HG03039 (cell line): ENCODE data around the gene POU5F1.
"Not testable (repeated sequence)": the region's sequence is repeated elsewhere in the genome, so short reads cannot be mapped to it uniquely, and the experiment has no call there.

ENCODE experiments used
- ATAC-seq: cut with Tn5 transposase; IDR thresholded peaks from one replicate; pipeline ENCODE4 v1.9.1; 2021; ENCODE audit warnings: mild to moderate bottlenecking, moderate library complexity; ENCODE audit not compliant: unreplicated experiment

POU5F1 gene

DNA sequence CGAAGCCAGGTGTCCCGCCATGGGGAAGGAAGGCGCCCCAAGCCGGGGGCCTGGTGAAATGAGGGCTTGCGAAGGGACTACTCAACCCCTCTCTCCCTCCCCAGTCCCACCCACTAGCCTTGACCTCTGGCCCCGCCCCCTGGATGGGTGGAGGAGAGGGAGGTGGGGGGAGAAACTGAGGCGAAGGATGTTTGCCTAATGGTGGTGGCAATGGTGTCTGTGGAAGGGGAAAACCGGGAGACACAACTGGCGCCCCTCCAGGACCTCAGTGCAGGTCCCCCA lies at the start of gene POU5F1:
Gene POU5F1, minus strand, starts transcription at position 83 of the 282 bp plus-strand sequence. Its CDS starts 62 bp downstream, at position 21.
- ATAC-seq: no peak

DNA sequence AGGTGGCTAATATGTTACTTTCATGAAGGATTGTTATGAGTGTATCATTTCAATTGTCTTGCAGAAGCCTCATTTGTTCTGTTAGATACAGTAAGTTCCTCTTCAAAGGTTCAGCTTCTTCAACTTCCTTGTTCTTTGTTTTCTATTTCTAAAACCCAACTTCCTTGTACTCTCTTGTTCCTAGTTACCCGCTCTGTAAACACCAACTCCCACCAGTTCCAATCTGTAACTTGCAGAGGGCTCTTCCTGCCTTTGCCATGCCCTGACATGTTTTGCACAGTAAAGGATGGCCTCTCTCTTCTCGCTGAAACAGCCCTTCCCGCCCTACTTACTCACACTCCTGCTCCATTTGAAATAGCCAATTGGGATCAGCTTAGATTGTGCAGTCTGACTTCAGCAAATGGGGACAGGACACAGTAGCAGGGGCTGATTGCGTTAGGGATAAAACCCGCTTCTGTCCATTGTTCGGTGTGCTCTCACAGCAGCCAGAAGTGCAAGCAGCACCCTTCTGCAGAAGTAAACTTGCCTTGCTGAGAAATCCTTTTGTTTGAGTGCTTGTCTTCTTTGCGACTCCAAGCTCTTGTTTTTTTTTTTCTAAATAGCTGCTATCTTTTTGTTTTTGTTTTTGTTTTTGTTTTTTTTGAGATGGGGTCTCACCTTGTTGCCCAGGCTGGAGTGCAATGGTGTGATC lies 45.9 kb upstream of the POU5F1 start:
- ATAC-seq: no peak

DNA sequence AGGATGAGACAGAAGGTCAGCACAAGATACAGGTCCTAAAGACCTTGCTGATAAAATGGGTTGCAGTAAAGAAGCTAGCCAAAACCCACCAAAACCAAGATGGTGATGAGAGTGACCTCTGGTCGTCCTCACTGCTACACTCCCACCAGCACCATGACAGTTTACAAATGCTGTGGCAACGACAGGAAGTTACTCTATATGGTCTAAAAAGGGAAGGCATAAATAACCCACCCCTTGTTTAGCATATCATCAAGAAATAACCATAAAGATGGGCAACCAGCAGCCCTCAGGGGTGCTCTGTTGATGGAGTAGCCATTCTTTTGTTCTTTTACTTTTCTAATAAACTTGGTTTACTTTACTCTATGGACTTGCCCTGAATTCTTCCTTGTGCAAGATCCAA lies 44.7 kb upstream of the POU5F1 start:
- not testable (repeated sequence) for ATAC-seq

DNA sequence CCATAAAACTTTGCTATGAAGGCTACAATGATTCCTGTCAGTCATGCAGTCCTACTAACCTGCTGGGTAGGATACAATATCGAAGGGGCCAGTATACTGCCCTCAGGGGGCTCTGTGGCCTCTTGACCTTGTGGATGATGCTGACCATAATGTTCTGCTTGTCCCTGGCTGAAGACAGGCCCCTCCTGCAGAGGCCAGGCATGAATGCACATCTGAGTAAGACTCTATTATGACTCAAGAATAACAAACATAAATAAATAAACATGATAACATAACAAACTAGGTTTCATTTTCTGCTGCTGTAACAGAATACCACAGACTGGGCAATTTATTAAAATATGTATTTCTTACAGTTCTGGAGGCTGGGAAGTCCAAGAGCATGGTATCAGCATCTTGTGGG lies 44.0 kb upstream of the POU5F1 start:
- no peak for ATAC-seq

DNA sequence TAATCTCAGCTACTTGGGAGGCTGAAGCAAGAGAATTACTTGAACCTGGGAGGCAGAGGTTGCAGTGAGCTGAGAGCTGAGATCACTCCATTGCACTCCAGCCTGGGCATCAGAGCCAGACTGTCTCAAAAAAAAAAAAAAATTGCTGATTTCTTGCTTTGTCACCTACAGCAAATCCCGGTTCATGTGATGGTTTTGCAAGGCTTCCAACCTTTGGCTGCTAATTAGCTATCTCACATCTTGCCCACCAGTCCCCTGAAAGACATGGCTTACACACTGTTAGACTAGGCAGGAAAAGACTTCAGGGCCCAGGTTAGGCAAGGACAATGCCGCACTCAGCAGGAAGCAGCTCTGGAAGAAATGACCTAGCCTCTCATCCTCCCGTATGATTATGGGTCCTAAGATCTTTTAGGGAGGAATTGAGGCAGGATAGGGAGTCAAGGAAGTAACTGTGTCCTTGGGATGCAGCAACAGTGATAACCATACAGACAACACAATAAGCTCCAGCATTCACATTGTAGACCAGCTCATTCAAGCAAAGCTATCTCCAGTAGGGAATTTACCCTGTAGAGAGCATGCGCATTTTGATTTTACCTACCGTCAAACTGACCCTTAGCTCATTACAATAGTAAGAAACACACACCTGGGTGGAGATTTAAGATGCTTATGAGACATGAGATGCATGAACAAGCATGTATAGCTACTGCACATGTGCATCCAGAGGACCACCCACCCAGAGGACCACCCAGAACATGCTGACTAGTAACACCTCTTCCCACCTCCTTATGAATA lies 40.5 kb upstream of the POU5F1 start:
- no peak for ATAC-seq

DNA sequence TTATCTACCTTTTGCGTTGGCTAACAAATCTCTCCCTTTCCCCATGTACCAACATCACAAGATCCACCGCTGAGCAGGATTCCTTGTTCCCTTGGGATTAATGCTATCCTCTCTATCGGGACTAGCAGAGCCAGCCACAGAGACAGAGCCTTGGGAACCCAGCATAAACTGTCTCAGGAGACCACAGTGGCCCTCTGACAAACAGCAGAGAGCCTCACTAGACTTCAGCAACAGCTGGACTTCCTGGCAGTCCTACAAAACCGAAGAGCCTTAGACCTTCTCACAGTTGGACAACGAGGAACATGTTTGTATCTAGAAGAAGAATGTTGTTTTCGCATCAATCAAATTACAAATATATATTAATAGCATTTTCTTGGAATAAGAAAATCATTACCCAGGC lies 39.6 kb upstream of the POU5F1 start:
- no peak for ATAC-seq

DNA sequence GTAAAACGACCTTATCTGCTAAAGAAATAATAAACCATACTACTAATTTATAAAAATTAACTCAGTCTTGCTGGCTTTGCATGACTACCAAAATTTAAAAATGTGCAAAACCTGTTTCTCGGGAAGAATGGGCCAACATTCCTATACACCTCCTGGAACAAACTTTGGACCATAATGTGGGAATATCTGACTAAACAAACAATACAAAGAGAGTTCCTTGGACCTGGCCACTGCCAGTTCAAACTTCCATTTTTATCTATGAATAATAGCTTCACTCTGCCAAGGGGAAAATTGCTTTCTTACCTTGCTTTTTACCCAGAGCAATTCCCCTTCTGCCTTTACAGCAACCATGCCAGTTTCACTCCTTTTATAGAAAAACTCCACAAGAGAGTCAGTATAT lies 38.7 kb upstream of the POU5F1 start:
- ATAC-seq: no peak

DNA sequence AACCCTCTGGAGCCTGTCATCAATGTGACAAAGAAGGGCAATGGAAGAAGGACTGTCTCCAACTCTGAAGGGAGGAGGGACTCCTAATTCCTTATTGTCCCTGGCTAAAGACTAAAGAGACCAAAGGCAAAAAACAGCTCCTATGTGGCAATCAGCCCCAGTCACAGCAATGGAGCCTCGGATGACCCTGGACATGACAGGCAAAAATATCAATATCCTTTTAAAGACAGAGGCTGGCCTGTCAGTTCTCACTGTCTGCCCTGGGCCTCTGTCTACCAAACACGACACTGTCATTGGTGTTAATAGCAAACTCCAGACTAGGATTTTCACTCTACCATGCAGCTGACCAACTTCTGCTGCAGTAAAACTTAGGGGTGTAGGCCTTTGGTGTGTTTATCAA lies 38.0 kb upstream of the POU5F1 start:
- no peak for ATAC-seq

DNA sequence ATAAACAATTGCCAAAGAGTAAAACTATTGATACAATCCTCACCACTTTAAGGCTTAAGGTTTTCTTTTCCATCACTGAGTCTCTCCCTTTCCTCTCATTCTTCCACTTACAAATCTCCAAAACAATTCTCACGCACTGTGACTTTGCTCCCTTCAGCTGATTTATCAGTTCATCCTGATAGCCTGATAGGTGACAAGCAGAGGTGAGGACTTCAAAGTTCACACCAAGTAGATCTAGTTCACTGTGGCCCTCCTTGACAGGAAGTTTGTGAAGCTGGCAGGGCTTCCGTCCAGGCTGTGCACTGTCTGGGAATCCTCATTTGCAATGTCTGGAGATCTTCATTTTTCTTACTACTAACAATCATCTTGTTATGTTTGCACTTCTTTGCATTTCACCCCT lies 35.2 kb upstream of the POU5F1 start:
- ATAC-seq: no peak

DNA sequence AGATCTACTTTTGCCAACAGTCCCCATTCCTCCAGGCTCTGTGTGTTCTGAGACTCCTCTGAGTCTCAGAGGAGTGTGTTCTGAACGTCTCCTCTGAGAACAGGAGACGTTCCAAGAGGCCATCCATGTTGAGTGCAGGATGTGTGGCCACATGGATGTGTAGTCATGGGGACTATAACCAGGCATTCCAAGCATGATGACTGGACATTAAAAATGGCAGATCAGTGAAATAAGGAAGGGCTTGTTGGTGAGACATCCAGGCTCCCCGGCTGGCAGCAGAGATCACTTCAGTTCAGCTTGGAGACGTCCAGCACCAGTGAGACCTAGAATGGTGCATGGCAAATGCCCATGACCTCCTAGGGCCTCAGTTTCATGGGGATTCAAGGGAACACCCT lies 34.3 kb upstream of the POU5F1 start:
- ATAC-seq: no peak

DNA sequence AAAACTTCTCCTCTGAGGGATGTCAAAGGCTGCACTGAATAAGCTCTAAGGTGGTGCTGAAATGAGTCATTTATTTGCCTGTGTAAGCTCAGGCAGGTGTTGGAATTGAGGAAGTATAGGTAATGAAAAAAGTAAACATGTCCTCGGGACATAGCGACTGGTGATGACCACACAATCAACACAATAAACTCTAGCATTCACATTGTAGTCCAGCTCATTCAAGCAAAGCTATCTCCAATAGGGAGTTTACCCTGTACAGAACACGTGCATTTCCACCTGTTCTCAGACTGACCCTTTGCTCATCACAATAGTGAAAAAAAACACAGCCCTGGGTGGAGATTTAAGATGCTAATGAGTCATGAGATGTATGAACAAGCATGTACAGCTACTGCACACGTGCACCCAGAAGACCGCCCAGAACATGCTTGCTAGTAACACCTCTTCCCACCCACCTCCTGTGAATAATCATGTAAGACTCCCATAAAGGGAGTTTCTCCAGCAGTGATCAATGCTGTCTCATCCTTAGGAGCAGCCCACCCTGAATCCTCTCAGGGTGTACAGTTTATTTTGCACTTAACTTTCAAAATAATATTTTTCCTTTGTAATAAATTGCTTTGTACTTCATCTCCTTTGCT lies 33.0 kb upstream of the POU5F1 start:
- peak; percentile 42 for ATAC-seq

DNA sequence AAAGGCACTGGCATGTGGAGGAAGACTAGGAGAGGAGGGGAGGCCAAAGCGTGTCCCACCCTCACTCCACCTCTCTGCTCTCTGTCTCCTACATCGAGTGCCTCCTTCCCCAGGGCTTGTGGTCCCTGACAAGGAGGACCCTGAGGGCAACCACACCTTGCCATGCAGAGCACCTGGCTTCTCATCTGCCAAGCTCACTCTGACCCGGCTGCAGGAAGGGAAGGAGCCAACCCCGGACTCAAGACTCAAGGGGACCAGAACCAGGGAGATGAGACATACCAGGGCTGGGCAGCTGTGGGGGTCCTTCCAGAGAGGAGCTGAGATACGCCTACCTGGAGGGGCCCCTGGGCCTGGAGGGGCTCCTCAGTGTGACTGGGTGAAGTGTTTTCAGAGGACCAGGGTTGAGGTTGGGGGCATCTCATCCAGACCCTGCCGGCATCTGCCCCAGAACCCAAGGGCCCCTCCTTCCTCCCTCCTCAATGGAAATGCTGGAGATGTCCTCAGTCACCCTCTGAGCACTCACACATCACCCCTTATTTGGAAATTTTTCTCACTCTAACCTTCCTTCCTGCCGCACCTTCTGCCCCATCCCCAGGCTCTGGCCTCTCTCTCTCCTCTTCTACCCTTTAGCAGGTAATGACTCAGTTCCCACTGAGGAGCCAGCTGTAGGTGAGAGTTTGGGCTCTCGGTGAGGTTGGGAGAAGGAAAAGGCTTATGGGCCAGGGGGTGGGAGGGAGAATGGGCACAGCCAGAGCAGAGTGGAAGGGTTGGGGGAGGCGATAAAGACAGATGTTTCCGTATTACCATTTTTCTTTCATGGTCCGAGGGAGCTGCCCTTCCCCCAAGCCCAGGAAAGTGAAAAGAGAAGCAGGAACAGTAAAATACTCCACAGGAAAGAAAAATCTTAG lies 32.0 kb upstream of the POU5F1 start:
- ATAC-seq: no peak

DNA sequence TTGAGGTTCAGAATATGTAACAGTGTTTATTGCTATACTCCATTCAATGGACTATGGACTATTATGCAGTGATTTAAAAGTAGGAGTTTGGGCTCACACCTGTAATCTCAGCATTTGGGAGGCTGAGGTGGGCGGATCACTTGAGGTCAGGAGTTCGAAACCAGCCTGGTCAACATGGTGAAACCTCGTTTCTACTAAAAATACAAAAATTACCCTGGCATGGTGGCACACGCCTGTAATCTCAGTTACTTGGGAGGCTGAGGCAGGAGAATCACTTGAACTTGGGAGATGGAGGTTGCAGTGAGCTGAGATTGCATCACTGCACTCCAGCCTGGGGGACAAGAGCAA lies 28.6 kb upstream of the POU5F1 start:
- not testable (repeated sequence) for ATAC-seq

DNA sequence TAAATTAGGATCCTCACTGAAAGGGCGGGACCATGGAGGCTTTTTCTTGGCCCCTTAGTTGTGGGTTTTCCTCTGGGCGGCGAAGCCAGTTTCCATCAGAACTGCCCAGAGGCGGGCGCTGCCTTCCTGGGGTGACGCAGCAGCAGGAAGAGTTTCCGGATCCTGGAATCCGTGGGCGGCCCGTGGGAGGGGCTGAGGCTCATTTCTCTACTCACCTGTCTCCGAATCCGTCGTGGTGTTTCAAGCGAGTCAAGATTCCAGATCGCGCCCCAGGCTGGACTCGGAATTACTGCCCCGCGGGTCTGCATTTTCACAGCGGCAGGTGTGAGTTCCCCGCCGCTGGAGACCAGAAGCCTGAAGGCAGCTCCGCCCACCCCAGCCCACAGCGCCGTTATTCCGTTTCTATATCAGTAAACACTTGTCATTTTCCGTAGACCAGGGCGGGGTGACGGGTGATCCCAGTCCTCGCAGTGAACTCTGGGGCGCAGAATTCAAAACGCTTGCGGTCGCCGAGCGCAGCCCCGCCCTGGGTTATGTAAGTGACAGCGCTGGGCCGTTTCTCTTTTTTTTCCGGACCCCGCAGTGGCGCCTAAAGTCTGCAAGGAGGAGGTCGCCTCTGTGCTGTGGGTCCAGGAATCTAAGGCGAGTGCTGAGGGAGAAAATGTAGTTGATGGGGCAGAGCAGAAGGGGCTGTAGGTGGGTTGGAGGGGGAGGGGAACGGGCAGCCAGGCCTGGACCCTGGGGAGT lies 27.2 kb upstream of the POU5F1 start:
- peak; percentile 59 for ATAC-seq

DNA sequence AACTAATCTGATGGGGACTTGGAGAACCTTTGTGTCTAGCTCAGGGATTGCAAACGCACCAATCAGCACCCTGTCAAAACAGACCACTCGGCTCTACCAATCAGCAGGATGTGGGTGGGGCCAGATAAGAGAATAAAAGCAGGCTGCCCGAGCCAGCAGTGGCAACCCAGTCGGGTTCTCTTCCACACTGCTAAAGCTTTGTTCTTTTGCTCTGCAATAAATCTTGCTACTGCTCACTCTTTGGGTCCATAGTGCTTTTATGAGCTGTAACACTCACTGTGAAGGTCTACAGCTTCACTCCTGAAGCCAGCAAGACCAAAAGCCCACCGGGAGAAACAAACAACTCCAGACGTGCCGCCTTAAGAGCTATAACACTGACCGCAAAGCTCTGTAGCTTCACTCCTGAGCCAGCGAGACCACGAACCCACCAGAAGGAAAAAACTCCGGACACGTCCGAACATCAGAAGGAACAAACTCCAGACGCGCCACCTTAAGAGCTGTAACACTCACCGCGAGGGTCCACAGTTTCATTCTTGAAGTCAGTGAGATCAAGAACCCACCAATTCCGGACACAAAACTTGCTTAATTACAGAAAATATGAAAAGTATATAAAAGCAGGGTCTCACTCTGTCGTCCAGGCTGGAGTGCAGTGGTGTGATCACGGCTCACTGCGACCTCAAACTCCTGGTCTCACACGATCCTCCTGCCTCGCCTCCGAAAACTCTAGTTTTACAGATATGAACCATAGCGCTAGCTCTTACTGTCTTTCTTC lies 26.0 kb upstream of the POU5F1 start:
- ATAC-seq: not testable (repeated sequence)

DNA sequence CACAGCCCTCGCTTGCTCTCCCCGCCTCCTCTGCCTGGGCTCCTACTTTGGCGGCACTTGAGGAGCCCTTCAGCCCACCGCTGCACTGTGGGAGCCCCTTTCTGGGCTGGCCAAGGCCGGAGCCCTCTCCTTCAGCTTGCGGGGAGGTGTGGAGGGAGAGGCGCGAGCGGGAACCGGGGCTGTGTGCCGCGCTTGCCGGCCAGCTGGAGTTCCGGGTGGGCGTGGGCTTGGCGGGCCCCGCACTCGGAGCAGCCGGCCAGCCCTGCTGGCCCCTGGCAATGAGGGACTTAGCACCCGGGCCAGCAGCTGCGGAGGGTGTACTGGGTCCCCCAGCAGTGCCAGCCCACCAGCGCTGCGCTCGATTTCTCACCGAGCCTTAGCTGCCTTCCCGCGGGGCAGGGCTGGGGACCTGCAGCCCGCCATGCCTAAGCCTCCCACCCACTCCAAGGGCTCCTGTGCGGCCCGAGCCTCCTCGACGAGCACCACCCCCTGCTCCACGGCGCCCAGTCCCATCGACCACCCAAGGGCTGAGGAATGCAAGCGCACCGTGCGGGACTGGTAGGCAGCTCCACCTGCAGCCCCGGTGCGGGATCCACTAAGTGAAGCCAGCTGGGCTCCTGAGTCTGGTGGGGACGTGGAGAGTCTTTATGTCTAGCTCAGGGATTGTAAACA lies 25.0 kb upstream of the POU5F1 start:
- ATAC-seq: not testable (repeated sequence)

DNA sequence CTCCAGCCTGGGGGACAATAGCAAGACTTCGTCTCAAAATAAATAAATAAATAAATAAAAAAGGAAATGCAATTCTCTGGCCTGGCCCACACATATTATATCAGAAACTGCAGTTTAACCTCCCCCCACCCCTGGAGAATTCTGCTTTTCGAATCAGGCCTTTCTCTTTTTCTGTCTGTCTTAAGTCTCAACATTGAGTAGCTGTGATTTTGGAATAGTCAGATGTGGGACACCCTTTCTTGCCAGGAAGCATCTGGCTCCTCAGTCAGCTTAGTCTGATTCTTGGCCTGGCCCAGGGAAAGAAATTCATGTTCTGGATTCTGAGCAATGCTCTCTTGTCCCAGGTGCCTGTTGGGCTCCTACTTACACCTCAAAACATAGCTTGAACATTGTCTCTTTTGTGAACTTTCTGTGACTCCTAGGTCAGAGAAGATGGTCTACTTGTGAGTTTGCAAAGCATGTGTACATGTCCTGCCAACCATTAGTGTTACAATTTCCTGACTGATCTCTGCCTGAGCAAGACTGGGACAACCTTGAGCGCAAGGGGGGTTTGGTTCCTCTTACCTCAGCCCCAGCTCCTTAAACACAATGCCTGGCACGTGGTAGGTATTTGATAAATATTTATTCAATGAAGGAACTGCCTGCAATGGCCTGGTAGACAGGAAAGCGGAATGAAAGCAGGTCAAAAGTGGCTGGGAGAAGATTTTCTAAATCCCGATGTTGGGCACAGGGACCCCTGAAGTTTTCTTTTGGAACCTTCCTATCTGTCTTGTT lies 23.8 kb upstream of the POU5F1 start:
- ATAC-seq: no peak

DNA sequence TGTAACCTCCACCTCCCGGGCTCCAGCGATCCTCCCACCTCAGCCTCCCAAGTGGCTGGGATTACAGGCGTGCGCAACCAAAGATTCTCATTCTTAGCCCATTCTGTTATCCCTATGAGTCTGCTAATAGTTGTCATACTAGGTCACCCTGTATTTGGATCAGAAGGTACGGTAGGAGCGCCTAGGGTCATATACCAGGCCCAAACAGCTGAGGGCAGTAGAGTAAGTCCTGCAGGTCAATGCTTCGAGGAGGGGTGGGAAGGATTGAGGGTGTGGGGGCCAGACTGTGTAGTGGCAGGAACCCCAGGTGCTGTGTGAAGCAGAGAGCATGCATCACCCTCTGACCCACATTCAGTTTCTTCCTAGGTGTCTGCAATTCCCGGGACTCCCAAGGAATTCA lies 22.7 kb upstream of the POU5F1 start:
- ATAC-seq: no peak
